HG02885 (cell line): ENCODE data around the gene PPP5C.
"Not testable (repeated sequence)": the region's sequence is repeated elsewhere in the genome, so short reads cannot be mapped to it uniquely, and the experiment has no call there.

Source experiments
- ATAC-seq: cut with Tn5 transposase; IDR thresholded peaks from one replicate; pipeline ENCODE4 v1.9.1; 2021; ENCODE audit warnings: mild to moderate bottlenecking; ENCODE audit not compliant: unreplicated experiment, poor library complexity

The PPP5C gene

DNA sequence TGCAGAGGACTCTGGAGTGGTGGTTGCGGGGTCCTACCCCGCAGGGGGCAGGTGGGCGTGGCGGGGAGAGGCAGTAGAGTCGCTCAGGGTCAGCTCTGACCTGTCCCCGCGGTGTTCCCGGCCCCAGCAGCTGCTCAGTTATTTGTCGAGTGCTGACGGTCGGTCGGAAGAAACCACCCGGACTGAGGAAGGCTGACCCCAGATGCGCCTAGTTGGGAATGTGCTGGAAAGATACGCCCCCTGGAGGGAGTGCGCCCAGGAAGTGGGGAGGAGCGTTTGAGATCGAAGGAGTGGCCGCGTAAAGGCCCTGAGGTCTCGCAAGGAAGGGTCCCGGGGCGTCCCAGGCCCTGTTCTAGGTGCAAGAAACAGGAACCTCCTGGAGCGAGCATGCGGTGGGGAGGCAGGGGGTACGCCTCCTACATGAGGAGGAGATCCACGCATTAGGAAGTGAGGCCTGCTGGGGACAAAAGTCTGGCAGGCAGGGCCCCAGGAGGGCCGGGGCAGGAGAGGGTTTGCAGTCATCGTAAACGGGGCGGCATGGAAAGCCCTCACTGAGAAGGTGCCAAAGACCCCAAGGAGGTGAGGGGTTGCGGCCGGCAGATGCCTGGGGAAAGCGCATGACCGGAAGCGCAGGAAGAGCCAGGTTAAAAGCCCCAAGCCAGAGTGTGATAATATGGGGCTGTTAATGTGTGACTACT lies 57.3 kb downstream of the PPP5C start:
- no peak for ATAC-seq

DNA sequence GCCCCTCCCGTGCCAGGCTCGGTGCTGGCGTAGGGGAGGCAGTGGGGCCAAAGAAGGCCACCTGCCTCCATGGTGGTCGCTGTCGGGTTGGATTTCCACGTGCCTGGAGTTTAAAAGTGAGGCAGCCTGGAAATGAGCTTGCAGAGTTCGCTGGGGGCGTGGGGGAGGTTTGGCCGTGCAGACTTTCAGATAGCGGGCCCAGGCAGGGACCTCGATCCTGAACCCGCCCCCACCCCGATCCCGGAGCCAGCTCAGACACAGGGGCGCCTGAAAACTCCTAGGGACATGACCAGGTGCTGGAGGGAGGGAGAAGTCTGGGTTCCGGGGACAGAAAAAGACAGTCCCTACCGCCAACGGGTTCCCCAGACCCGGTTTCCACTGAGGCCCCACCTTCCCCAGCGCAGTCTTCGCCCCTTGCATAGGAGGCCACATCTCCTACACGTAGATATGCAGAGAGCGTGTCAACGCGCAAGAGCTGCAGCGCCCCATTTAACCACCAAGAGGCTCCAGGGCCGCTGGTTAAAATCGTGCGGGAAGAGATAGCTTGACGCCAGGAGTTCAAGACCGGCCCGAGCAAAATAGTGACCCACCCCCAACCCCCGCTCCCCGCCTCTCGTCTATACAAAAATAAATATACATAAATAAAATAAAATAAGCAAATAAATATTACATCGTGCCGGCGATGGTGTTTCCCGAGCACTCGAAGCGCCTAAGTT lies 58.0 kb downstream of the PPP5C start:
- ATAC-seq: no peak

DNA sequence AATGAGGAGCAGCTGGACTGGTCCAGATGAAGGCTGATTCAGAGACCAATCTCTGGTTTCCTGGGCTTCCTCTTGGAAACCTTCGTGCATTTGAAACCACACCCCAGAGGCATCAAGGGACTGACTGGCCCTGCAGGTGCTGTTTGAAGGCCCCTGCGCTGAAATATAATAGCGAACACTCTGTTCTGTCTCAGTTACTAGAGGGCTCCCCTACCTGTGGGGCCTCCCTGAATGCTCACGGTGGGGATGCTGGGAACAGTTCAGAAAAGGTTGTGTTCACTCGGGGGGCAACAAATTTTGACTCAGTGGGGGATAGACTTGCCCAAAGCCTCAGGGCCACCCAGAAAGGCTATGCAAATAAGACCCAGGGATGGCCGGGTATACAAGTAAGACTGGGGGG lies 60.1 kb downstream of the PPP5C start:
- no peak for ATAC-seq

DNA sequence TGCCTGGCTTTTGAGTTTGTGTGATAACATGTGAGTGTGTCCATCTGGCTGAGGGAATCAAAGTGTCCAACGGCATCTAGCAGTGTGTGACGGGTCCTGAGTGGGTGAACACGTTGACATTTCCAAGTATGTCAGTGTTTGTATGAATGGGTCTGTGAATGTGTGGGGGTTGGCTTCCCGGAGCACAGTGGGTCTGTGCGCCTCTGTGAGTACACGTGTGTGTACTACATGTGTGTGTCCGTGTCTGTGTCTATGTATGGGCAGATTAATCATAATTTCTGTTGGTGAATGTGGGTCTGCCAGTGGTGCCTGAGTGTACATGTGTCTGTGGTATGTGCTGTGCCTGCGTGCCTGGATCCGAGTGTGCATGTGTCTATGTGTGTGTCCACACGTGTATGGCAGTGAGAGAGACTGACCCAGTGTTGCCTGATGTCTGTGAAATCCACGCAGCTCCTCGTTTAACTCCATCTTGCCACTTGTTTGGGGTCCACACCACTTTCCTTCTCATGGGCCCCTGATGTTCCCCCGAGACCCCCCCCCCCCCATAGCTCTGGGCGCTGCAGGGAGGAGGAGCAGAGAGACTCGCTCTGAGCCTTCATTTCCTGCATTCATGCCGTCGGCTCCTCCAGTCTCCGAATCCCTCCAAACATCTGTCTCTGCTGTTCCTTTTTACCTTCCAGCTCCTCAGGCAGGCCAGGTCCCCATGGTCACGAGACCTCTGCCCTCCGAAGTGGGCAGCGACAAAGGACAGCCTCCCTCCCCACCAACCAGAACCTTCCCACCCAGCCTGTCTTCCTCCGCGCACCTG lies 61.2 kb downstream of the PPP5C start:
- no peak for ATAC-seq

DNA sequence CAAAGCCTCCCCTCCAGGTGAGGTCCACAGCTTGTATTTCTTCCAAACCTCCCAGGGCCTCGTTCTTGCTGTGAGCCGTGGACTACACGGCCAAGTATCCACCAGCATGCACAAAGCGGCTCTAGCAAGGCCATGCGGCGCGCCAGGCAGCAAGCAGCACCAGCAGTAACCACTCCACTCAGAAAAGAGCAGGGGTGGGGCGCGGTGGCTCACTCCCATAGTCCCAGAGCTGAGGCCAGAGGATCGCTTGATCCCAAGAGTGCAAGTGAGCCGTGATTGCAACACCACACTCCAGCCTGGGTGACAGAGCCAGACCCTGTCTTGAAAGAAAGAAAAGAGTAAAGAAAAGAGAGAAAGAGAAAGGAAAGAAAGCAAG lies 61.8 kb downstream of the PPP5C start:
- no peak for ATAC-seq

DNA sequence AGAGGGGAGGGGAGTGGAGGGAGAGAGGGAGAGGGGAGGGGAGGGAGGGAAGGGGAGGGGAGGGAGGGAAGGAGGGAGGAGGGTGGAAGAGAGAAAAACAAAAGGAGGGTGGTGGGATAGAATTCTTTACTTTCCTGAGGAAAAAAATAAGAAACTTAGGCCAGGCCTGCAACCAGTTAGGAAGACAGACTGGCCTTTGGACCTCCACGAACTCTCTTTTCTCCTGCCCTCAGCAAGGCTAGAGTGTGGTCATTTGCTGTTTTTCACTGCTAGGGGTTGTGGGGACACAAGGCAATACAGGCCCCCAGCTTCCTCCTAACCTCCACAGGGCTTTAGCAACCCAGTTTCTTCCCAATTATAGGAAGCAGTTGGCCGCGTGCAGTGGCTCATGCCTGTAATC lies 62.3 kb downstream of the PPP5C start:
- ATAC-seq: no peak

DNA sequence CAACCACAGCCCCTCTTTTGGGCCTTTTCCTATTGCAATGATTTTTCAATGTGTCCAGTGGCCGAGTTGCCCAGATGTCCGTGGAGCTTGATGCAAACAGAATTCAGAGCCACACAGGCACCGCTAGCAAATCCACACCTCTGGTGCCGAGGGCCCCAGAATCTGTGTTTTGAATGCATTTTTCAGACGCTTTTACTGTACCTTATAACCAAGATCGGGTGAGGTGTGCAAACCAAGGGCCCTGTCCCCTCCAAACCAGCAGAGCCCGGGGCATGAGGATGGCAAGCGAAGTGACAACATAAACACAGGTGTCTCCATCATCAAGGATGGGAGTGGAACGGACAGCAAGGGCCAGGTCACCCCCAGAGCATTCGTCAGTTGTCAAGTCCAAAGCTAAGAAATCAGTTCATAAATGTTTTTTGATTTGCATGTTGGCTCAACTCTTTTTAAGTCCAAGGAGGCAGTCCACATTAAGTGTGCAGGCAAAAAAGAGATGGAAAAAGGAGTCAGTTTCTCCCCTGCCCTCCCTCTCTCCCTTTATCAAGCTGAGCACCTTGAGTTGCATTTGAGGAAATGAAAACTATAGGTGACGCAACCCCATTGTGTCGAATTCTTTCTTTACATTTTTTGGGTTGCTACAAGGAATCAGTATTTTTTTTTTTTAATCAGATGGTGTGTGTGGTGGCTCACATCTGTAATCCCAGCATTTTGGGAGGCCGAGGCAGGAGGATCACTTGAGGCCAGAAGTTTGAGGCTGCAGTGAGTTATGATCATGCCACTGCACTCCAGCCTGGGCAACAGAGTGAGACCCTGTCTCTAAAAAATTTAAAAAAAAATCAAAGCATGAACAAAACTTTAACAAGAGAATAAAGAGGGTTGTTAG lies 63.6 kb downstream of the PPP5C start:
- ATAC-seq: no peak

DNA sequence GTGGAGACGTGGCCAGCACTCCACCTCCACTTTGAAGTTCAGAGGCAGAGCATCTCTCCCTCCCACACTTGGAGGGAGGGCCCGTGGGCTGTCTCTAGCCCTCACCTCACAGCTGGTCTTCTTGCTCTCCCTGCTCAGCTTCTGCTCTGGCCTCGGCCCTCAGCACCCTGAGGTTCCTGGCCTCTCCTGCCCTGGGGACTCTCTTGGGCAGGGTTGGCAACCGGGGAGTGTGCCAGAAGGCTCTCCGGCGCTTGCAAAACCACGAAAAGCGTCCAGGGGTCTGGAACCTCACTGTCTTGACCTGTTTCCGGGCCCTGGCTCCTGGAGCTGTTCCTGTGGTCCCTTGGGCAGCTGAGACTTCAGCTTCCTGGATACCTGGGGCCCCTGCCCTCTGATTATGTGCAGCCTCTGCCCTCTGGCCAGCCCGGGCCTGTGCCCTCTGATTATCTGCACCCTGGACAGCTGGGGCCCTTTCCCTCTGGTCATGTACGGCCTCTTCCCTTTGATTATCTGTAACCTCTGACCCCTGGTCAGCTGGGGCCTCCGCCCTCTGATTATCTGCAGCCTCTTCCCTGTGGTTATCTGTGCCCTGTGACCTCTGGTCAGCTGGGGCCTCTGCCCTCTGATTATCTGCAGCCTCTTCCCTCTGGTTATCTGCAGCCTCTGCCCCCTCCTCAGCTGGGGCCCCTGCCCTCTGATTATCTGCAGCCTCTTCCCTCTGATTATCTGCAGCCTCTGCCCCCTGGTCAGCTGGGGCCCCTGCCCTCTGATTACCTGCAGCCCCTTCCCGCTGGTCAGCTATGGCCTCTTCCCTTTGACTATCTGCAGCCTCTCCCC lies 64.4 kb downstream of the PPP5C start:
- ATAC-seq: no peak

DNA sequence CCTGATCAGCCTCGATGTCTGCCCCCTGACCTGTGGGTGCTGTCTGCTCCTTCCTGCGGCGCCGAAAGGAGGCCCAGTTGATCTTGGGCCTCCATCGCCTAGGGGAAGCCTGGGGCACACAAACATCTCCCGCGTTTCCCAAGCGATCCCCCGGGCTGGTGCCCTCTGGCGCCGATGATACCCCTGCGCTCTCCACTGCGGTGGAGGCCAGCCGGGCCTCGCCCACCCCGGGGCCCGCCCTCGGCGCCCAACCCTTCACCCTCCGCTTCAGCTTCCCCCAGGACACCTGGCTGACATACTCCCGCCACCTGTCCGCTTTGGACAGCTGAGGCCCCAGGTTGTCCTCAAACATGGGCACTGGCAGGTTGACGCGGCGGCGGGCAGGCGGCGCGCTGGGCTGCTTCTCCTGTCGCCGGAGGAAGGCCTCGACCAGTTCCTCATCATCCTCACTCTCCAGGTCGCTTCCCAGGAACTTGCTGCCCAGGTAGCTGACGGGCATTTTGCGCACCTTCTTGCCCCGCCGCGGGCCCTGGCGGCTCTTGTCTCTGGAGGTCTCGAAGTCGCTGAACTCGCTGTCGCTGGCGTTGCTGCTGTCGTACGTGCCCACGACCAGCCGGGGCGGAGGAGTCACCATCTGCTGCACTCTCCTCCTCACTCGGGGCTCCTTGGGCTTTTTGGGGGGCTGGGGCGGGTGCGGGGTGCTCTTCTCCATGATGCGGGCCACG lies 65.2 kb downstream of the PPP5C start:
- no peak for ATAC-seq

DNA sequence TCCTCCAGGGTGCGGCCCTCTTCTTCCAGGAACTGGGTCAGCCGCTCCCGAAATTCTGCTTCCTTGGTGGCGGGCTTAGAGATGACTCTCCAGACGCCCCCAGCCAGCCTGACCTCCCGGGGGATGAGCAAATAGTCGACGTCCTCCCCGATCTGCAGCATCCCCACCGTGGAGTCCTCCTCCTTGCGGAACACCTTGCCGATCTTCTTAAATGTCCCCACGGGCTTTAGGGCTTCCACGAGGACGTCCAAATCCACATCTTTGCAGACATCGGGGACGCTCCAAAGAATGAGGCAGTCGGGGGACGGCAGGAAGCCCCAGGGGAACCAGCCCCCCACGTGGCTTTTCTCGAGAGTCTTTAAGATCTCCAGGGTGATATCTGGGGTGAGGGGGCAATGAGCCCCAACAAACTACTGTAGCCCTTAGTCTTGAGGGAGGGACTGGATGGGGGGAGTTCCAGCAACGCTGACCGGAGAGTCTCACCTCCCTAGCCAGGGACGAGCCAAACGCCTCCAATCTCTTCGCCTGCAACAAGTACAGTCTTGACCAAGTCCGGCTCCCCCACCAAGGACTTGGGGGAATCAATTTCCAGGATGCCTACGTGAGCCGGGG lies 65.9 kb downstream of the PPP5C start:
- ATAC-seq: no peak

DNA sequence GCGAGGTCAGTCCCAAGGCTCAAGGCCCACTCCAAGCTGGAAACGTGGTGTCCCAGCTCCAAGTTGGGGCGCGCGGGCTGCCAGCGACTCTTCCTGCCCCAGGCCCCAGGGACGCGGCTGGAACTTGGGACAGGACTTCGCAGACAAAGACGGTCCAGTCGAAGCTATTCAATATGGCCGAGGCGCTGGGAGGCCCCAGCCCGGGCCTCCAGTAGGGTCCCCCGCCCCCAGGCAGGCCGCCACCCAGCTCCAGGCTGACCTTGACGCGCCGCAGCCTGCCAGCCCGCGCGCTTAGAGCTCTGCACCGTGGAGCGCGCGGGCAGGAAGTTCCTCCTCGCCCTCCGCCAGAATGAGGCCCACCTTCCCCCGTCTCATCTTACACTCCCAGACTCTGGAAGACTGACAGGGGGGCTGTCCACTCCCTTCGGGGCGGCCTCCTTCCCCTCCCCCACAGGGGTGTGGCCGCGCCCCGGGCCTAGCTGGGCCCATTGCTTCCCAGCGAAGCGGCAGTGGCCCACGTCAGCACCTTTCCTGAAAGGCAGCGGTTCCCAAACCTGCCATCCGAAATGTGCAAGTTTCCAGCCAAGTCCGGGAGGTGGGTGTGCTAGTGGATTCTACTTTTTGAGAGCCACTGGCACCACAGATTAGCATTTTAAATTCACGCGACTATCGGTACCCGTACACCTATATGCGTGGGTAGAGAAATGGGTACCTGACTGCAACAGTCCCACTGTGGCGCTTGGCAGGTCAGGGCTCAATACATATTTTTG lies 66.6 kb downstream of the PPP5C start, which contains the start of gene CCDC8:
Gene CCDC8, minus strand, starts transcription at position 303 of the 770 bp plus-strand sequence. CDS start 754 bp downstream, outside the sequence.
- no peak for ATAC-seq

DNA sequence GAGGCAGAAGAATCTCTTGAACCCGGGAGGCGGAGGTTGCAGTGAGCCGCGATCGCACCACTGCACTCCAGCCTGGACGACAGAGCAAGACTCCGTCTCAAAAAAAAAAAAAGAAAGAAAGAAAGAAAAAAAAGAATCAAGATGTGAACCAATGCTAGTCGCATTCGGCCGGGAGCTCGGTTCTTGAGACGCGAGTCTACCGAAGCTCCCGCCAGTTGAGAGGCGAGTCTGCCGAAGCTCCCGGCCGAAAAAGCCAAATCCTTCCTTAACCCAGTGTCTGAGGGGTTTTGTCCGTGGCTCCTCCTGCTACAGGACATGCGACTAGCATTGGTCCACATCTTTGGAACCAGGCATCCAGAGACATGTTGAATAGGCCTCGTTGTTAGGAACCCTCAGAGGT lies 68.0 kb downstream of the PPP5C start:
- ATAC-seq: not testable (repeated sequence)

DNA sequence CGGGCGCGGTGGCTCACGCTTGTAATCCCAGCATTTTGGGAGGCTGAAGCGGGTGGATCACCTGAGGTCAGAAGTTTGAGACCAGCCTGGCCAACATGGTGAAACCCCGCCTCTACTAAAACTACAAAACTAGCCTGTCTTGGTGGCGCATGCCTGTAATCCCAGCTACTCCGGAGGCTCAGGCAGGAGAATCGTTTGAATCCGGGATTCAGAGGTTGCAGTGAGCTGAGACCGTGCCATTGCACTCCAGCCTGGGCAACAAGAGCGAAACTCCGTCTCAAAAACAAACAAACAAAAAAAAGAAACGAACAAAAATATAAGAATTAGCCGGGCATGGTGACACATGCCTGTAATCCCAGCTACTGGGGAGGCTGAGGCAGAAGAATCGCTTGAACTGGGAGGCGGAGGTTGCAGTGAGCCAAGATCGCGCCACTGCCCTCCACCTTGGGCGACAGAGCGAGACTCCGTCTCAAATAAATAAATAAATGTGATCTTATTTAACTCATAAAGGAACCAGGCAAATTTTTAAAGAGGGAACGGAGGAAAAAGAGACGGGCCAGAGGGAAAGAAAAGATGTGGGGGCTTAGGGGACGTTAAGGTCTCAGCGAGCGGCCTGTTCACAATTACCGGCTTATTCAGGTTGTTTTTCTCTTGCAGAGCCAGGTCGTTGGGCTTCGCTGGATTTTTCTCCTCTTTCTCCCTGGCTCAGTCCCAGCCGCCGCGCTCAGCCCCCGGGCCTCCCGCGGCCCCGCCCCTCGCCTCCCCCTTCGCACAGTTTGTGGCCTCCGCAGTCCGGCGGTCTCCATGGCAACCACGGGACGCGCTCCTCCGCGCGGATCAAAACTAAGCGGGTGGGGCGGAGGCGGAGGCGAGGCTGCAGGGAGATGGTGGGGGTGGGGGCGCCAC lies 69.2 kb downstream of the PPP5C start:
- ATAC-seq: not testable (repeated sequence)

DNA sequence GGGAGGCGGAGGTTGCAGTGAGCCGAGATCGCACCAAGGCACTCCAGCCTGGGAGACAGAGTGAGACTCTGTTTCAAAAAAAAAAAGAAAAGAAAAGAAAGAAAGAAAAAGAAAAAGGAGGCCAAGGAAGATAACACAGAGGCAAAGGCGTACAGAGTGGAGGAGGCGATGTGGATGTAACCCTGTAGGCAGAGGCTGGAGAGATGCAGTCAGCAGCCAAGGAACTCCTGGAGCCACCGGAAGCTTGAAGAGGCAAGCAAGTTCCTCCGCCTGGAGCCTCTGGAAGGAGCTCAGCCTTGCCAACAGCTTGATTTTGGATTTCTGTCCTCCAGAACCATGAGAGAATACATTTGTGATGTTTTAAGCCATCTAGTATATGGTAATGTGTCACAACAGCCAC lies 73.2 kb downstream of the PPP5C start:
- no peak for ATAC-seq

DNA sequence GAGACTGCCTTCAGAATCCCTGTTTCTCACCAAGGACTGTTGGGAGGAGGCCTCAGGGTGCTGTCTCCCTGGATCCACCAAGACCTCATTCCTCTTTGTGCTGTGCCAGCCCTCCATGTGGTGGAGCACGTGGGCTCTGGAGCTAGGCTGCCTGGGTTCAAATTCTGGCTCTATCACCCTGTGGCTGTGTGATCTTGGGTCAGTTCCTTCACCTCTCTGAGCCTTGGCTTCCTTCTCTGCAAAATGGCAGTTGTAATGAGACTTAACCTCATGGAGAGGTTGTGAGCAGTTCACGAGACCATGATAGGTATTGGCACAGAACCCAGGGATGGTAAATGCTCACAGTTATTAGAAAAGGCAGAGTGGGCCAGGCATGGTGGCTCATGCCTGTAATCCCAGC lies 75.5 kb downstream of the PPP5C start:
- ATAC-seq: no peak

DNA sequence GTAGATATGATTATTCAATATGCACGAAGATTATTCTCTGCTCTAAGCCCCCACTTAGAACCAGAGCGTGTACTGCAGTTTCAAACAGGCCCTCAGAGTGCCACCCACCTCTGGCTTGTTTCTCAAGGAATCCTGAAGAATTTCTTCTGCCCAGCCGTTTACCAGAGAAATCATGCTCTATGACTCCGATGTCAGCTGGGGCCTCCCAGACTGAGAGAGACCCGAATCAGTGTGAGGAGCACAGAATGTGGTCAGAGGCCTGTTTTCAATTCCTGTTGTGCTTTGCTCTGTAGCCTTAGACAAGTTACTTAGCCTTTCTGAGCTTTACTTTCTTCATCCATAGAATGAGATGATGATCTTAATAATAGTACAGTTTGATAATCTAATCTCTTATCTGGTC lies 76.3 kb downstream of the PPP5C start:
- no peak for ATAC-seq
